Stimulated activated CD8-positive, alpha-beta memory T cell treated with anti-CD3 and anti-CD28 coated beads, Interleukin-12 subunit alpha, Interleukin-12 subunit beta, amount 100 ng/mL, for 24 hours (primary cell): ENCODE data around the gene FGF14.
"Not testable (repeated sequence)": the region's sequence is repeated elsewhere in the genome, so short reads cannot be mapped to it uniquely, and the experiment has no call there.

Experiments used
- DNase-seq: peaks from one replicate; pipeline ENCODE4 v3.0.0-alpha.2; 2020; ENCODE audit errors: extremely low read depth

FGF14 gene

GRCh38 chr13:101868585-101869469, 533.0 kb downstream of the FGF14 start:
- DNase-seq = no peak

- DNase-seq = no peak
Measured at GRCh38 chr13:101866889-101867581, 534.8 kb downstream of the FGF14 start.

GRCh38 chr13:101858860-101859259, 543.0 kb downstream of the FGF14 start:
- DNase-seq = no peak

- DNase-seq = no peak
Measured at GRCh38 chr13:101846701-101847100, 555.1 kb downstream of the FGF14 start.

- DNase-seq = no peak
Measured at GRCh38 chr13:101846249-101846648, 555.6 kb downstream of the FGF14 start.

GRCh38 chr13:101845245-101846020, 556.4 kb downstream of the FGF14 start:
- no peak for DNase-seq

- DNase-seq = no peak
Measured at GRCh38 chr13:101841698-101842097, 560.1 kb downstream of the FGF14 start.

- DNase-seq = no peak
Measured at GRCh38 chr13:101838323-101838722, 563.5 kb downstream of the FGF14 start.

GRCh38 chr13:101837778-101838177, 564.1 kb downstream of the FGF14 start:
- DNase-seq = not testable (repeated sequence)

GRCh38 chr13:101837288-101837687, 564.6 kb downstream of the FGF14 start:
- DNase-seq = no peak

GRCh38 chr13:101835920-101836319, 565.9 kb downstream of the FGF14 start:
- no peak for DNase-seq

- no peak for DNase-seq
Measured at GRCh38 chr13:101833671-101834070, 568.2 kb downstream of the FGF14 start.

GRCh38 chr13:101830035-101830434, 571.8 kb downstream of the FGF14 start:
- DNase-seq = no peak

GRCh38 chr13:101829484-101829883, 572.4 kb downstream of the FGF14 start:
- no peak for DNase-seq

- no peak for DNase-seq
Measured at GRCh38 chr13:101828119-101828518, 573.7 kb downstream of the FGF14 start.

- no peak for DNase-seq
Measured at GRCh38 chr13:101817898-101818297, 584.0 kb downstream of the FGF14 start.

- no peak for DNase-seq
Measured at GRCh38 chr13:101811881-101812280, 590.0 kb downstream of the FGF14 start.

GRCh38 chr13:101811284-101811839, 590.5 kb downstream of the FGF14 start:
- DNase-seq = no peak

GRCh38 chr13:101799196-101799595, 602.7 kb downstream of the FGF14 start:
- DNase-seq = no peak

GRCh38 chr13:101798437-101798836, 603.4 kb downstream of the FGF14 start:
- DNase-seq = no peak

GRCh38 chr13:101795460-101795859, 606.4 kb downstream of the FGF14 start:
- no peak for DNase-seq

GRCh38 chr13:101795025-101795424, 606.8 kb downstream of the FGF14 start:
- DNase-seq = no peak
